C4-2B (cell line): ENCODE measurements around the gene DYNC2I2.
A peak's percentile ranks its signal among the peaks of the same experiment; 100 is the strongest.

Experiments used
- H3K27ac ChIP-seq: fragments of 450-650 bp; 2 replicates; pipeline ENCODE4 v1.5.1; 2017
- CTCF ChIP-seq: fragments of 450-650 bp; conservative IDR thresholded peaks from 2 replicates; pipeline ENCODE4 v1.5.1; 2017; ENCODE audit warnings: mild to moderate bottlenecking
- ZFX ChIP-seq: fragments of 450-650 bp; IDR thresholded peaks from 2 replicates; pipeline ENCODE4 v1.6.1; 2017

The DYNC2I2 gene

GRCh38 chr9:128607642-128608350 is 48.9 kb downstream of the DYNC2I2 start:
- TF ChIP-seq CTCF (no peak), ZFX (no peak)
- H3K27ac ChIP-seq = peak overlapping the region; percentile 60

GRCh38 chr9:128603697-128604096 is 53.0 kb downstream of the DYNC2I2 start:
- no peak overlapping the region for H3K27ac ChIP-seq
- TF ChIP-seq ZFX = no peak
- no peak for TF ChIP-seq CTCF

- H3K27ac ChIP-seq = no peak overlapping the region
- TF ChIP-seq CTCF (no peak), ZFX (no peak)
These were observed 56.5 kb downstream of the DYNC2I2 start for GRCh38 chr9:128600099-128600498.

GRCh38 chr9:128595471-128595870 is 61.2 kb downstream of the DYNC2I2 start:
- H3K27ac ChIP-seq = no peak overlapping the region
- no peak for TF ChIP-seq CTCF
- TF ChIP-seq ZFX = no peak

- no peak for TF ChIP-seq CTCF
- TF ChIP-seq ZFX = no peak
- H3K27ac ChIP-seq = no peak overlapping the region
These were observed 62.8 kb downstream of the DYNC2I2 start for GRCh38 chr9:128593856-128594255.

GRCh38 chr9:128593039-128593438 is 63.6 kb downstream of the DYNC2I2 start:
- H3K27ac ChIP-seq = no peak overlapping the region
- TF ChIP-seq CTCF (no peak), ZFX (no peak)

GRCh38 chr9:128588581-128589233 is 67.9 kb downstream of the DYNC2I2 start:
- TF ChIP-seq CTCF (no peak), ZFX (no peak)
- H3K27ac ChIP-seq = no peak overlapping the region
